OCI-LY3 (cell line): Measurements from ENCODE around the gene DAPP1.

Source experiments
- H2AFZ ChIP-seq: fragments of 200-600, 300-600 bp; shearing (Covaris generic); 2 replicates; pipeline ENCODE4 v1.6.0; 2014; ENCODE audit warnings: antibody characterized with exemption, low read depth, low read length
- H3K27ac ChIP-seq: fragments of 200-600, 300-600 bp; sonication (generic); 2 replicates; pipeline ENCODE4 v1.5.1; 2014; ENCODE audit warnings: mild to moderate bottlenecking, low read length, moderate library complexity, mixed read lengths
- H3K27me3 ChIP-seq: fragments of 200-600, 300-600 bp; sonication (generic); 2 replicates; pipeline ENCODE4 v1.6.1; 2014; ENCODE audit warnings: low read depth, low read length, mixed read lengths
- H3K36me3 ChIP-seq: fragments of 200-600, 300-600 bp; sonication (generic); replicated peaks from 2 replicates; pipeline ENCODE3; 2014; ENCODE audit warnings: low read depth, low read length, mixed read lengths
- H3K4me1 ChIP-seq: fragments of 300-600, 200-600 bp; sonication (generic); 2 replicates; pipeline ENCODE4 v1.6.1; 2014; ENCODE audit warnings: low read length, mixed read lengths
- H3K4me2 ChIP-seq: fragments of 200-600, 300-600 bp; sonication (generic); 2 replicates; pipeline ENCODE4 v1.6.1; 2014; ENCODE audit warnings: low read length, mixed read lengths
- H3K4me3 ChIP-seq: fragments of 300-600, 200-600 bp; sonication (generic); 2 replicates; pipeline ENCODE4 v1.5.1; 2014; ENCODE audit warnings: antibody characterized with exemption, mild to moderate bottlenecking, low read length, moderate library complexity
- H3K79me2 ChIP-seq: fragments of 300-600, 200-600 bp; shearing (Covaris generic); 2 replicates; pipeline ENCODE4 v1.6.1; 2014; ENCODE audit warnings: mild to moderate bottlenecking, low read length, mixed read lengths
- H3K9ac ChIP-seq: fragments of 300-600, 200-600 bp; shearing (Covaris generic); 2 replicates; pipeline ENCODE4 v1.6.0; 2014; ENCODE audit warnings: mild to moderate bottlenecking, low read length, moderate library complexity
- H3K9me3 ChIP-seq: fragments of 200-600, 300-600 bp; shearing (Covaris generic); 2 replicates; pipeline ENCODE4 v1.6.1; 2014; ENCODE audit warnings: low read length, mixed read lengths; ENCODE audit not compliant: insufficient read depth
- H4K20me1 ChIP-seq: fragments of 200-600, 300-600 bp; sonication (generic); 2 replicates; pipeline ENCODE4 v1.6.1; 2016; ENCODE audit warnings: low read length, mixed read lengths; ENCODE audit not compliant: insufficient read depth
- EZH2phosphoT487 ChIP-seq: fragments of 200-600 bp; shearing (Covaris generic); IDR thresholded peaks from 2 replicates; pipeline ENCODE4 v1.6.1; 2018; ENCODE audit warnings: antibody characterized with exemption, mixed run types, low read depth
- TF ChIP-seq, protein P1 (sequence below): fragments of 200-600, 300-600 bp; sonication (generic); IDR thresholded peaks from 2 replicates; pipeline ENCODE4 v1.5.1; 2014; ENCODE audit warnings: antibody characterized with exemption, low read length, low read depth

The DAPP1 gene

GRCh38 chr4:99810536-99810935 lies 6.1 kb upstream of the DAPP1 start:
- H2AFZ ChIP-seq, result no peak overlapping the region
- no peaks in the 10 kb centered on the region for H4K20me1 ChIP-seq
- no peaks in the 10 kb centered on the region for H3K27me3 ChIP-seq
- H3K9me3 ChIP-seq, result no peaks in the 10 kb centered on the region
- no peaks in the 10 kb centered on the region for H3K79me2 ChIP-seq
- H3K36me3 ChIP-seq, result no peaks in the 10 kb centered on the region
- H3K4me2 ChIP-seq, result no peak overlapping the region
- no peak for TF ChIP-seq EZH2phosphoT487
- TF ChIP-seq, protein P1, sequence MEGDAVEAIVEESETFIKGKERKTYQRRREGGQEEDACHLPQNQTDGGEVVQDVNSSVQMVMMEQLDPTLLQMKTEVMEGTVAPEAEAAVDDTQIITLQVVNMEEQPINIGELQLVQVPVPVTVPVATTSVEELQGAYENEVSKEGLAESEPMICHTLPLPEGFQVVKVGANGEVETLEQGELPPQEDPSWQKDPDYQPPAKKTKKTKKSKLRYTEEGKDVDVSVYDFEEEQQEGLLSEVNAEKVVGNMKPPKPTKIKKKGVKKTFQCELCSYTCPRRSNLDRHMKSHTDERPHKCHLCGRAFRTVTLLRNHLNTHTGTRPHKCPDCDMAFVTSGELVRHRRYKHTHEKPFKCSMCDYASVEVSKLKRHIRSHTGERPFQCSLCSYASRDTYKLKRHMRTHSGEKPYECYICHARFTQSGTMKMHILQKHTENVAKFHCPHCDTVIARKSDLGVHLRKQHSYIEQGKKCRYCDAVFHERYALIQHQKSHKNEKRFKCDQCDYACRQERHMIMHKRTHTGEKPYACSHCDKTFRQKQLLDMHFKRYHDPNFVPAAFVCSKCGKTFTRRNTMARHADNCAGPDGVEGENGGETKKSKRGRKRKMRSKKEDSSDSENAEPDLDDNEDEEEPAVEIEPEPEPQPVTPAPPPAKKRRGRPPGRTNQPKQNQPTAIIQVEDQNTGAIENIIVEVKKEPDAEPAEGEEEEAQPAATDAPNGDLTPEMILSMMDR, result no peak
- H3K27ac ChIP-seq, result no peak overlapping the region
- H3K4me1 ChIP-seq, result peaks cover 35% of the 10 kb centered on the region
- H3K9ac ChIP-seq, result no peak overlapping the region
- no peak overlapping the region for H3K4me3 ChIP-seq

DNA sequence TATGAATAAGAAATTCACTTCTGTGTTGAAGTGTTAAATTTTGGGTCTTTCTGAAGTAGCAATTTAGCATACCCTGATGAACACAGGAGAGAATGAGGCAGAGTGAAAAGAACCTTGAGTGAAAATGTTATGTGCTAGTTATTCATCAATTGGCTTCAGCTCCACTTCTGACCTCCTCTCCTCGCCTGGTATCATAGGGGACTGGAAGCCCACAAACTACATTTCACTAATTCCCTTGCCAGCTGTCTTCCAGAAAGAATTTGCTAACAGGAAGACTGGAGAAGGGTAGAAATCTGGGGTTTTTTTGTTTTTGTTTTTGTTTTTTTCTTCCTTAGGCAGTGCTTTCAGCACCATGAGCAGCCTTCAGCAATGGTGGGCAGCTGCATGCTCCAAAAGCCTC lies 5.5 kb upstream of the DAPP1 start:
- H3K4me3 ChIP-seq, result no peak overlapping the region
- TF ChIP-seq, protein P1, result no peak
- no peak for TF ChIP-seq EZH2phosphoT487
- H3K27me3 ChIP-seq, result no peaks in the 10 kb centered on the region
- H3K79me2 ChIP-seq, result no peaks in the 10 kb centered on the region
- no peaks in the 10 kb centered on the region for H4K20me1 ChIP-seq
- H3K4me2 ChIP-seq, result no peak overlapping the region
- H3K36me3 ChIP-seq, result no peaks in the 10 kb centered on the region
- no peaks in the 10 kb centered on the region for H3K9me3 ChIP-seq
- no peak overlapping the region for H3K27ac ChIP-seq
- H3K9ac ChIP-seq, result no peak overlapping the region
- no peak overlapping the region for H2AFZ ChIP-seq
- H3K4me1 ChIP-seq, result peaks cover 41% of the 10 kb centered on the region

- no peaks in the 10 kb centered on the region for H4K20me1 ChIP-seq
- no peaks in the 10 kb centered on the region for H3K27me3 ChIP-seq
- H3K4me3 ChIP-seq, result no peak overlapping the region
- TF ChIP-seq, protein P1, result peak; percentile 85
- no peak for TF ChIP-seq EZH2phosphoT487
- no peaks in the 10 kb centered on the region for H3K9me3 ChIP-seq
- no peak overlapping the region for H2AFZ ChIP-seq
- no peaks in the 10 kb centered on the region for H3K36me3 ChIP-seq
- no peak overlapping the region for H3K9ac ChIP-seq
- no peak overlapping the region for H3K27ac ChIP-seq
- H3K4me2 ChIP-seq, result no peak overlapping the region
- H3K79me2 ChIP-seq, result peaks cover 1% of the 10 kb centered on the region
- peaks cover 46% of the 10 kb centered on the region for H3K4me1 ChIP-seq
Measured at GRCh38 chr4:99811850-99812249, 4.8 kb upstream of the DAPP1 start.

GRCh38 chr4:99815597-99816011 lies 1.0 kb upstream of the DAPP1 start:
- Histone ChIP-seq H4K20me1 (peaks cover 17% of the 10 kb centered on the region; the same call in 1 of the 2 replicates), H3K4me1 (peaks cover 55% of the 10 kb centered on the region), H3K9ac (no peak overlapping the region), H3K27me3 (no peaks in the 10 kb centered on the region), H3K27ac (no peak overlapping the region), H2AFZ (no peak overlapping the region), H3K79me2 (peaks cover 38% of the 10 kb centered on the region), H3K36me3 (peaks cover 17% of the 10 kb centered on the region), H3K4me3 (no peak overlapping the region), H3K9me3 (no peaks in the 10 kb centered on the region), H3K4me2 (no peak overlapping the region)
- TF ChIP-seq EZH2phosphoT487, result no peak
- TF ChIP-seq, protein P1, result no peak
